ENCODE data around the gene C1S.

C1S gene

GRCh38 chr12:7120166-7120565 is 59.6 kb downstream of the C1S start:
- no peak overlapping the region for H3K27ac ChIP-seq
- H3K4me3 ChIP-seq (ENCODE audit: low read depth, low read length): no peak overlapping the region
- H3K9me3 ChIP-seq (ENCODE audit: severe bottlenecking): no peaks in the 10 kb centered on the region
- H3K27me3 ChIP-seq (ENCODE audit: insufficient read depth, low read depth, severe bottlenecking): no peaks in the 10 kb centered on the region
- TF ChIP-seq CTCF (IDR thresholded peaks at IDR 0.05; ENCODE audit: low read depth, low read length): no peak
- H3K36me3 ChIP-seq: no peaks in the 10 kb centered on the region
- DNase-seq: no peak

All from WERI-Rb-1 (cell line).